ENCODE data around the gene ERI3. TPM values are rescaled to one million over a fixed set of nuclear protein-coding genes. Genes with fewer than 3 reads are reported as not detected.
"Not testable (repeated sequence)": the region's sequence is repeated elsewhere in the genome, so short reads cannot be mapped to it uniquely, and the experiment has no call there.

The ERI3 gene
- total RNA-seq, 1 experiment from 2014 or later, result 74.2 TPM

DNA sequence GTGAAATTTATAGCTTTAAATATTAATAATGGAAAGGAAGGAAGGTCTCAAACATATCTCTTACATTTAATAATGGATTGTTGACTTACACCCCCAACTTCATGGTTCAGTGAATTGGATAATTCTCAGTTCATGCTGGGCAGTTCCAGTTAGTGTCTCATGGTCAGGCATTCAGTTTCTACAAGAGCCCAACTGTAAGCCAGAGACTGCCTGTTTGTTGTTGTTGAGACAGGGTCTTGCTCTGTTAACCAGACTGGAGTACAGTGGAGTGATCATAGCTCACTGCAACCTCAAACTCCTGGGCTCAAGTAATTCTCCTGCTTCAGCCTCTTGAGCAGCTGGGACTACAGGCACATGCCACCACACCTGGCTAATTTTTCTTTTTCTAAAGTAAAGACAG, 146.8 kb downstream of the ERI3 start (continued):
- TF ChIP-seq POLR2AphosphoS5 (IDR thresholded peaks at IDR 0.05; ENCODE audit: low read depth, low read length), result no peak
- no peak for TF ChIP-seq CEBPB (IDR thresholded peaks at IDR 0.05; ENCODE audit: low read depth)

DNA sequence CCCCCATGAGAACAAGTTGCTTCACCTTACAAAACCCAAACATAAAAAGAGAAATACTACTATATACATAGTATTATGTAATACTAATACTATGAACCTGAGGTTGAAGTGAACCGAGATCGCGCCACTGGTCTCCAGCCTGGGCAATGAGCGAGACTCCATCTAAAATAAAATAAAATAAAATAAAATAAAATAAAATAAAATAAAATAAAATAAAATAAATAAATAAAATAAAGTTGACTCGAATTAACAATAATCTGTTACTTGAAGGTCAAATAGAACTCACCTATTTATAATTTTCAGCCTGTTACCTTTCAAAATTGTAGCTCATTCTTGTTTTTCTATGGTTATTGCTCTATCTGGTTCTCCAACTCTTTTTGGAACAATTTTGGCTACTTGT, 148.5 kb downstream of the ERI3 start:
- H3K79me2 ChIP-seq (ENCODE audit: insufficient read depth, low read length); H3K27me3 ChIP-seq (ENCODE audit: insufficient read depth, low read length); H3K4me2 ChIP-seq (ENCODE audit: low read length); H3K9me2 ChIP-seq (ENCODE audit: insufficient read depth); H3K27ac ChIP-seq (ENCODE audit: low read depth, low read length); H2AFZ ChIP-seq (ENCODE audit: low read depth, low read length, poor library complexity, severe bottlenecking); DNase-seq (ENCODE audit: low read depth, low spot score); H3K9me3 ChIP-seq (ENCODE audit: control insufficient read depth in 1 of 2, insufficient read depth in 1 of 2, low read depth in 1 of 2, low read length in 2 of 2); RAD21 ChIA-PET (ENCODE audit: low non-redundant PET in 1 of 2, low total read pairs in 2 of 2, uncharacterized antibody in 2 of 2, unreplicated experiment in 2 of 2); H3K4me3 ChIP-seq (replicated peaks in 1 of 2; ENCODE audit: low read depth in 1 of 2, low read length in 2 of 2); intact Hi-C loops (cut with micrococcal nuclease); ATAC-seq; POLR2A ChIA-PET; H3K4me1 ChIP-seq (ENCODE audit: control insufficient read depth in 1 of 2, insufficient read depth in 2 of 2, low read length in 2 of 2); H4K20me1 ChIP-seq (ENCODE audit: insufficient read depth); CTCF ChIA-PET; H3K9ac ChIP-seq (ENCODE audit: low read length); BruUV-seq (replicated peaks); H3K36me3 ChIP-seq (ENCODE audit: control insufficient read depth in 1 of 2, insufficient read depth in 2 of 2, low read length in 2 of 2): not testable (repeated sequence)

DNA sequence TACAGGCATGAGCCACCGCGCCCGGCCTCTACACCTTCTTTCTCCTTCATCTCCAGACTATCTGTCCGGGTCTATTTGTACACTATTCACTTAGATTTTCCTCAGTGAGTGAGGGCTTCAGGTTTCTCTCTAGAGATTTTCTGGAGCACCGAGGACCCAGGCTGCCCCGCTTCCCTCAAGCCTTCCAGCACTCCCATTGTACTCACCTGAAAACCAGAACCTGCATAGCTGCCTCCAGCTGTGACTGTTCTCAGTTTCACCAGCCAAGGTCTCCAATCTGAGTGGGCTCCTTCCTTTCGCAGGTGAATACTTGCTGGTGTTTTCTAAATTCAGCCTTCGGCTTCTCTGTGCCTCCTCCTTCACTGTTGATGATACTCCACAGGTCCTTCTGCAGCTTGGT, 154.7 kb downstream of the ERI3 start:
- H3K9ac ChIP-seq (ENCODE audit: low read length), result no peak overlapping the region
- POLR2A ChIA-PET, result no interaction called here
- no peak overlapping the region for H2AFZ ChIP-seq (ENCODE audit: low read depth, low read length, poor library complexity, severe bottlenecking)
- H3K27ac ChIP-seq (ENCODE audit: low read depth, low read length), result no peak overlapping the region
- no peak overlapping the region for H3K4me3 ChIP-seq (replicated peaks in 1 of 2; ENCODE audit: low read depth in 1 of 2, low read length in 2 of 2)
- DNase-seq (ENCODE audit: low read depth, low spot score) (no peak), ATAC-seq (no peak)
- RAD21 ChIA-PET (ENCODE audit: low non-redundant PET in 1 of 2, low total read pairs in 2 of 2, uncharacterized antibody in 2 of 2, unreplicated experiment in 2 of 2), result no interaction called here
- H3K27me3 ChIP-seq (ENCODE audit: insufficient read depth, low read length), result no peaks in the 10 kb centered on the region
- no peaks in the 10 kb centered on the region for H3K4me1 ChIP-seq (ENCODE audit: control insufficient read depth in 1 of 2, insufficient read depth in 2 of 2, low read length in 2 of 2)
- H3K36me3 ChIP-seq (ENCODE audit: control insufficient read depth in 1 of 2, insufficient read depth in 2 of 2, low read length in 2 of 2), result no peaks in the 10 kb centered on the region
- no peaks in the 10 kb centered on the region for H3K9me2 ChIP-seq (ENCODE audit: insufficient read depth)
- no peak overlapping the region for H3K4me2 ChIP-seq (ENCODE audit: low read length)
- TF ChIP-seq JUND (IDR thresholded peaks at IDR 0.05) (no peak), RAD21 (IDR thresholded peaks at IDR 0.05; ENCODE audit: low read depth) (no peak), EZH2 (IDR thresholded peaks at IDR 0.05) (no peak), ZFX (IDR thresholded peaks at IDR 0.05) (no peak), SP1 (IDR thresholded peaks at IDR 0.05; ENCODE audit: low read depth) (no peak)
- TF ChIP-seq, protein P1, sequence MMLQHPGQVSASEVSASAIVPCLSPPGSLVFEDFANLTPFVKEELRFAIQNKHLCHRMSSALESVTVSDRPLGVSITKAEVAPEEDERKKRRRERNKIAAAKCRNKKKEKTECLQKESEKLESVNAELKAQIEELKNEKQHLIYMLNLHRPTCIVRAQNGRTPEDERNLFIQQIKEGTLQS (IDR thresholded peaks at IDR 0.05), result no peak
- intact Hi-C loops (cut with micrococcal nuclease), result no loop called here
- no peaks in the 10 kb centered on the region for H4K20me1 ChIP-seq (ENCODE audit: insufficient read depth)
- no TSS peak for BruUV-seq (replicated peaks)
- no peaks in the 10 kb centered on the region for H3K9me3 ChIP-seq (ENCODE audit: control insufficient read depth in 1 of 2, insufficient read depth in 1 of 2, low read depth in 1 of 2, low read length in 2 of 2)
- H3K79me2 ChIP-seq (ENCODE audit: insufficient read depth, low read length), result no peaks in the 10 kb centered on the region
- CTCF ChIA-PET, result no interaction called here

Data from HCT116 (cell line).